RWPE2 (cell line): ENCODE measurements around the gene KCNB1.
A peak's percentile ranks its signal among the peaks of the same experiment; 100 is the strongest.

ENCODE experiments used
- ATAC-seq: fragments of 200-7000 bp; cut with Tn5 transposase; 3 replicates; pipeline ENCODE4 v1.9.1; 2021; ENCODE audit warnings: low read depth
- DNase-seq: peaks from one replicate; pipeline ENCODE4 v3.0.0-alpha.2; 2020; ENCODE audit warnings: low spot score
- H3K27ac ChIP-seq: fragments of 450-650 bp; 2 replicates; pipeline ENCODE4 v1.5.1; 2017; ENCODE audit warnings: mild to moderate bottlenecking; ENCODE audit not compliant: poor library complexity, severe bottlenecking
- H3K27me3 ChIP-seq: fragments of 250-450 bp; sonication (Bioruptor Pico); 2 replicates; pipeline ENCODE4 v1.5.1; 2021; ENCODE audit warnings: mild to moderate bottlenecking, moderate library complexity; ENCODE audit not compliant: insufficient read depth, poor library complexity, severe bottlenecking
- H3K36me3 ChIP-seq: fragments of 250-450 bp; sonication (Bioruptor Pico); 2 replicates; pipeline ENCODE4 v1.5.1; 2020; ENCODE audit warnings: low read depth, mild to moderate bottlenecking, moderate library complexity
- H3K4me1 ChIP-seq: fragments of 250-450 bp; sonication (Bioruptor Pico); 2 replicates; pipeline ENCODE4 v1.5.1; 2021; ENCODE audit warnings: mild to moderate bottlenecking, moderate library complexity; ENCODE audit not compliant: insufficient read depth, poor library complexity, severe bottlenecking
- H3K4me3 ChIP-seq: fragments of 250-450 bp; sonication (Bioruptor Pico); 2 replicates; pipeline ENCODE4 v1.5.1; 2021; ENCODE audit warnings: mild to moderate bottlenecking, moderate library complexity; ENCODE audit not compliant: severe bottlenecking
- H3K9me3 ChIP-seq: fragments of 250-450 bp; sonication (Bioruptor Pico); 2 replicates; pipeline ENCODE4 v1.5.1; 2021; ENCODE audit warnings: mild to moderate bottlenecking, moderate library complexity; ENCODE audit not compliant: severe bottlenecking
- TF ChIP-seq, protein P1 (sequence below): fragments of 450-650 bp; IDR thresholded peaks from one replicate; pipeline ENCODE4 v1.5.1; 2017; ENCODE audit warnings: mild to moderate bottlenecking, moderate library complexity; ENCODE audit not compliant: poor library complexity, severe bottlenecking

KCNB1 gene

DNA sequence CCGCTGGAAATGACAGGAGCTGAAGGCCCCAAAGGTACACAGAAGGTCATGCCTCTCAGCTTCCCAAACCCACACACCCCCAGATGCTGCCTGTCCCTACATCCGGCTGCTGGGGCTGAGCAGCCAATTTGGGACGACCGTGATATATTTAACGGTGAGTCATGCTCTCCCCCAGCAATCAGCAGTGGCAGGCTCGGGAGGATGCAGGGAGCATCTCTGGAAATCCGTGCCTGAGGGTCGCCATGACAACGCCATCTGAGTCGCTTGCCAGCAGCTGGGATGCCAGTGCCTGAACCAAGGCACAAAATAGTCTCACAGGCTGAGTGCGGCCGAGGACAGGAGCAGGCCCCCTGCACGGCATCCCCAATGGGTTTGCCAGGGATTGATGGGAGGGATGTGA is 57.9 kb downstream of the KCNB1 start:
- H3K4me1 ChIP-seq: peaks cover 10% of the 10 kb centered on the region
- H3K9me3 ChIP-seq: no peaks in the 10 kb centered on the region
- no peak overlapping the region for H3K4me3 ChIP-seq
- H3K36me3 ChIP-seq: no peaks in the 10 kb centered on the region
- TF ChIP-seq, protein P1, sequence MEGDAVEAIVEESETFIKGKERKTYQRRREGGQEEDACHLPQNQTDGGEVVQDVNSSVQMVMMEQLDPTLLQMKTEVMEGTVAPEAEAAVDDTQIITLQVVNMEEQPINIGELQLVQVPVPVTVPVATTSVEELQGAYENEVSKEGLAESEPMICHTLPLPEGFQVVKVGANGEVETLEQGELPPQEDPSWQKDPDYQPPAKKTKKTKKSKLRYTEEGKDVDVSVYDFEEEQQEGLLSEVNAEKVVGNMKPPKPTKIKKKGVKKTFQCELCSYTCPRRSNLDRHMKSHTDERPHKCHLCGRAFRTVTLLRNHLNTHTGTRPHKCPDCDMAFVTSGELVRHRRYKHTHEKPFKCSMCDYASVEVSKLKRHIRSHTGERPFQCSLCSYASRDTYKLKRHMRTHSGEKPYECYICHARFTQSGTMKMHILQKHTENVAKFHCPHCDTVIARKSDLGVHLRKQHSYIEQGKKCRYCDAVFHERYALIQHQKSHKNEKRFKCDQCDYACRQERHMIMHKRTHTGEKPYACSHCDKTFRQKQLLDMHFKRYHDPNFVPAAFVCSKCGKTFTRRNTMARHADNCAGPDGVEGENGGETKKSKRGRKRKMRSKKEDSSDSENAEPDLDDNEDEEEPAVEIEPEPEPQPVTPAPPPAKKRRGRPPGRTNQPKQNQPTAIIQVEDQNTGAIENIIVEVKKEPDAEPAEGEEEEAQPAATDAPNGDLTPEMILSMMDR: no peak
- no peak for ATAC-seq
- H3K27me3 ChIP-seq: no peaks in the 10 kb centered on the region
- H3K27ac ChIP-seq: no peak overlapping the region
- DNase-seq: no peak

DNA sequence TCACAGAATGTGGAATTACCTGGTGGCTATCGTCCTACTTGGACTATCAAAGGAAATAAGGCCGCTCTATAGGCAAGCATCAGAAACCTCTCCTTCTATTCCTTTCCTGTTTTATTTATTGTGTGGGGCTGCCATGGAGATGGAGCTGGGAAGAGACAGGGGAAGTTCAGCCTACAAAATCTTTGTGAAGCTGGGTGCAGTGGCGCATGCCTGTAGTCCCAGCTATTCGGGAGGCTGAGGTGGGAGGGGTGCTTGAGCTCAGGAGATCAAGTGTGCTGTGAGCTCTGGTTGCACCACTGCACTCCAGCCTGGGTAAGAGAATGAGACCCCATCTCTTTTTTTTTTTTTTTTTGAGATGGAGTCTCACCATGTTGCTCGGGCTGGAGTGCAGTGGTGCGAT is 60.3 kb downstream of the KCNB1 start:
- Histone ChIP-seq H3K36me3 (no peaks in the 10 kb centered on the region), H3K9me3 (no peaks in the 10 kb centered on the region), H3K27ac (no peak overlapping the region), H3K27me3 (no peaks in the 10 kb centered on the region), H3K4me3 (no peak overlapping the region), H3K4me1 (peaks cover 10% of the 10 kb centered on the region)
- TF ChIP-seq, protein P1: no peak
- ATAC-seq (no peak), DNase-seq (no peak)

DNA sequence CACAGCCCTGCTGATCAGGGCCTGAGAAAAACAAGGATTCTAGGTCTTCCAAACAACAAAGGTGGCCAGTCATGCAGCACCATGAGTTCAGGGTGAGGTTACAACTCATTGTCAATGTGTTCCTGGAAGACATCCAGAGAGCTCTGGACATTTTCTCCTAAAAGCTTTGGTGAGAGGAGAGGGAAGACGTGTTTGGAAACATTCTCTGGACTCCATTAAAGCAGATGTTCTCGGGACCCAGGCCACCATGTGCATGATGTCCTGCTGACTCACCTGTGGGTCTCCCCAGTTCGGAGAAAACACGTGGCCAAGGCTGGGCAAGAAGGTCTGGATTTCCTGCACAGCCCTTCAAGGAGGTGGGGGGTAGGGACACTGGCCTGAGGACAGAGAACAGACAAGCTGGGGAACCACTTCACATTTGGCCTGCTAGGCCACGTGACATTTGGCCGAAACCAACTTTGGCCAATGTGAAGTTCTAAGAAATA is 61.6 kb downstream of the KCNB1 start:
- no peaks in the 10 kb centered on the region for H3K27me3 ChIP-seq
- DNase-seq: no peak
- H3K36me3 ChIP-seq: no peaks in the 10 kb centered on the region
- peaks cover 10% of the 10 kb centered on the region for H3K4me1 ChIP-seq
- peak overlapping the region; percentile 36 for H3K27ac ChIP-seq
- no peak for ATAC-seq
- no peak overlapping the region for H3K4me3 ChIP-seq
- TF ChIP-seq, protein P1: no peak
- no peaks in the 10 kb centered on the region for H3K9me3 ChIP-seq

DNA sequence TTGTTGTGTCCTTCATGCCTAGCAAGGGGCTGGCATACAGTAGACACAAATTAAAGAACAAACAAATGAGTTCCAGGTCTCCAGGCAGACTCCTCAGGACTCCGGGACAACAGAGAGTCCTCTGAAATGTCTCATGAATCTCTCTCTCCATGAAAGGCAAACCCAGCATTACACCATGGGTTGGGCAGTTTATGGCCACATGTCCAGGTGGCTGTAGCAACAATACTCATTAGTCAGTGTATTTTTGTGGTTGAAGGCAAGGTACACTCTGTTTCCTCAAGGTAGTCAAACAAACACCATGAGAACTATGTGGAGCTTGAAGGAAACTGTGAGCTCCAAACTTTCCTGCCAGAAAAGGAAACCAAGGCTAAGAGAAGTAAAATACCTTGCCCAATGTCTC is 62.2 kb downstream of the KCNB1 start:
- DNase-seq: no peak
- H3K4me3 ChIP-seq: no peak overlapping the region
- H3K36me3 ChIP-seq: no peaks in the 10 kb centered on the region
- TF ChIP-seq, protein P1: no peak
- H3K27ac ChIP-seq: peak overlapping the region; percentile 36
- peak; percentile 89 for ATAC-seq
- no peaks in the 10 kb centered on the region for H3K9me3 ChIP-seq
- H3K27me3 ChIP-seq: no peaks in the 10 kb centered on the region
- peaks cover 10% of the 10 kb centered on the region for H3K4me1 ChIP-seq

DNA sequence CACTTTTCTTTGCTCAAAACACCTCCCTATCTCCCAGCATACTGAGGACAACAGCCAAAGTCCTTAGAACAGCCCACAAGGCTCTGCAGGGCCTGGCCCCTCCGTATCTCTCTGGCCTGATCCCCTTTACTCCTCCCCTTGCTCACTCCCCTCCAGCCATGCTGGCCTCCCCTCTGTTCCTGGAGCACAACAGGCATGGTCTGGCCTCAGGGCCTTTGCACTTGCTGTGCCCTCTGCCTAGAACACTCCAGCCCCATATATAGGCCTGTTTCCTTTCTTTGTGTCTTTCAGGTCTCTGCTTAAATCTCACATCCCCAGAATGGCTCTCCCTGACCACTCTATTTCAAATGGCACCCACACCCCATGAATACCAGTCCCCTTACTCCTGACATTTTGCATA is 62.7 kb downstream of the KCNB1 start:
- peaks cover 10% of the 10 kb centered on the region for H3K4me1 ChIP-seq
- H3K9me3 ChIP-seq: no peaks in the 10 kb centered on the region
- H3K27me3 ChIP-seq: no peaks in the 10 kb centered on the region
- no peak for DNase-seq
- H3K36me3 ChIP-seq: no peaks in the 10 kb centered on the region
- ATAC-seq: no peak
- TF ChIP-seq, protein P1: no peak
- H3K4me3 ChIP-seq: no peak overlapping the region
- peak overlapping the region; percentile 36 for H3K27ac ChIP-seq
